ENCODE results near the gene NFE2.

NFE2 gene

DNA sequence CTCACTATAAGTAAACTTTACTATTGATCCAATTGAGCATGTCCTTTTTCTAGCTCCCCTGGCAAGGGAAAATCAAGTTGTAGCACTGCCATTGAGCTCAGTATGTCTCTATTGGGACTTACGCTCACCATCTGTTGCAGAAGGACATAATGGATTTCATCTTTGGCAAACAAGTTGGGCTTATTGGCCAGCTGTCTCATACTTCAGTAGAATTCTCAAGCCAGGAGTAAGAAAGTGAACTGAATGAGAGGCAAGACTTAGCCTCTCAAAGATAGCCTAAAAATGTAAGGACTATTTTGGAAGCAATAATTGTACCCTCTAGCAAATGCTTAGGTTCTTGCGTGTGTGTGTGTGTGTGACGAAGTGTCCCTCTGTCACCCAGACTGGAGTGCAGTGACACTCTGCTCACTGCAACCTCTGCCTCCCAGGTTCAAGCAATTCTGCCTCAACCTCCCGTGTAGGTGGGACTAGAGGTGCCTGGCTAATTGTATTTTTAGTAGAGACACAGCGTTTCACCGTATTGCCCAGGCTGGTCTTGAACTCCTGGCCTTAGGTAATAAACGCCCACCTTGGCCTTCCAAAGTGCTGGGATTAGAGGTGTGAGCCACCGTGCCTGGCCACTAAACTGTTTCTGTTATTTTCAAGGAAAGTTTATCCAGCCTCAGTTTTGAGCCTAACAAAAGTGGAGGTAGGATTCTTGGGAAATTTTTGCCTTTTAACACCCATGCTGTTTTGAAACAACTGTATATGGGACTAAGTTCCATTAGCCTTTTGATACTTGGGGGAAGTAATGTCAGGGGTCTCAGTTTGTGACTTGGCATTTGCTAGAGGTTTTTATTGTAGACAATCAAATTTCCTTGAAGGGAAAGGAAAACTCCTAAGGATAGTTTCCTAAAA, 13.3 kb downstream of the NFE2 start (continued):
- TF ChIP-seq SNAI2 (CRISPR knock-in tag; IDR thresholded peaks at IDR 0.05) (no peak), TSHZ2 (CRISPR knock-in tag; IDR thresholded peaks at IDR 0.05) (no peak), TOX (CRISPR knock-in tag; IDR thresholded peaks at IDR 0.05; ENCODE audit: borderline replicate concordance) (0 out of 2 replicates have a peak, but pooled peaks have one; percentile 26), ZFP30 (CRISPR knock-in tag; IDR thresholded peaks at IDR 0.05) (no peak; the same call in 1 of the 2 replicates), ESRRG (CRISPR knock-in tag; IDR thresholded peaks at IDR 0.05) (no peak), BACH2 (CRISPR knock-in tag; IDR thresholded peaks at IDR 0.05; ENCODE audit: borderline replicate concordance) (no peak), CREB5 (CRISPR knock-in tag; IDR thresholded peaks at IDR 0.05; ENCODE audit: low read depth) (peak; percentile 10; the same call in 1 of the 2 replicates), PPARA (CRISPR knock-in tag; IDR thresholded peaks at IDR 0.05; ENCODE audit: borderline replicate concordance) (no peak), ISL1 (CRISPR knock-in tag; IDR thresholded peaks at IDR 0.05) (no peak), GLIS3 (CRISPR knock-in tag; IDR thresholded peaks at IDR 0.05) (peak; percentile 44), ARNTL (CRISPR knock-in tag; IDR thresholded peaks at IDR 0.05; ENCODE audit: borderline replicate concordance, low read depth) (no peak), ZNF565 (CRISPR knock-in tag; conservative IDR thresholded peaks at IDR 0.05; ENCODE audit: low read depth) (no peak), TCF4 (CRISPR knock-in tag; IDR thresholded peaks at IDR 0.05; ENCODE audit: borderline replicate concordance) (no peak; the same call in 1 of the 2 replicates), RARB (CRISPR knock-in tag; IDR thresholded peaks at IDR 0.05) (no peak)

GRCh38 chr12:54286042-54287030, 14.5 kb downstream of the NFE2 start:
- ATAC-seq: no peak
- TF ChIP-seq ZFP30 (CRISPR knock-in tag; IDR thresholded peaks at IDR 0.05): 0 out of 2 replicates have a peak, but pooled peaks have one; percentile 20
- no peak for TF ChIP-seq TOX (CRISPR knock-in tag; IDR thresholded peaks at IDR 0.05; ENCODE audit: borderline replicate concordance)
- no peak for TF ChIP-seq ZNF565 (CRISPR knock-in tag; conservative IDR thresholded peaks at IDR 0.05; ENCODE audit: low read depth)
- no peak for TF ChIP-seq CREB5 (CRISPR knock-in tag; IDR thresholded peaks at IDR 0.05; ENCODE audit: low read depth)
- TF ChIP-seq TSHZ2 (CRISPR knock-in tag; IDR thresholded peaks at IDR 0.05): no peak
- TF ChIP-seq ZFP3 (CRISPR knock-in tag; IDR thresholded peaks at IDR 0.05): no peak
- TF ChIP-seq RARB (CRISPR knock-in tag; IDR thresholded peaks at IDR 0.05): no peak
- TF ChIP-seq ZNF8 (CRISPR knock-in tag; IDR thresholded peaks at IDR 0.05): no peak
- no peak for TF ChIP-seq CSDC2 (CRISPR knock-in tag; IDR thresholded peaks at IDR 0.05)
- no peak for TF ChIP-seq ISL1 (CRISPR knock-in tag; IDR thresholded peaks at IDR 0.05)
- no peak; the same call in 1 of the 2 replicates for TF ChIP-seq ZC3H10 (CRISPR knock-in tag; IDR thresholded peaks at IDR 0.05)
- TF ChIP-seq SNAI2 (CRISPR knock-in tag; IDR thresholded peaks at IDR 0.05): no peak
- TF ChIP-seq OSR1 (CRISPR knock-in tag; IDR thresholded peaks at IDR 0.05): no peak
- no peak; the same call in 1 of the 2 replicates for TF ChIP-seq GLIS3 (CRISPR knock-in tag; IDR thresholded peaks at IDR 0.05)
- 0 out of 2 replicates have a peak, but pooled peaks have one; percentile 16 for TF ChIP-seq ZNF70 (CRISPR knock-in tag; IDR thresholded peaks at IDR 0.05)
- TF ChIP-seq BACH2 (CRISPR knock-in tag; IDR thresholded peaks at IDR 0.05; ENCODE audit: borderline replicate concordance): no peak
- TF ChIP-seq ARNTL (CRISPR knock-in tag; IDR thresholded peaks at IDR 0.05; ENCODE audit: borderline replicate concordance, low read depth): no peak
- TF ChIP-seq, protein P1, sequence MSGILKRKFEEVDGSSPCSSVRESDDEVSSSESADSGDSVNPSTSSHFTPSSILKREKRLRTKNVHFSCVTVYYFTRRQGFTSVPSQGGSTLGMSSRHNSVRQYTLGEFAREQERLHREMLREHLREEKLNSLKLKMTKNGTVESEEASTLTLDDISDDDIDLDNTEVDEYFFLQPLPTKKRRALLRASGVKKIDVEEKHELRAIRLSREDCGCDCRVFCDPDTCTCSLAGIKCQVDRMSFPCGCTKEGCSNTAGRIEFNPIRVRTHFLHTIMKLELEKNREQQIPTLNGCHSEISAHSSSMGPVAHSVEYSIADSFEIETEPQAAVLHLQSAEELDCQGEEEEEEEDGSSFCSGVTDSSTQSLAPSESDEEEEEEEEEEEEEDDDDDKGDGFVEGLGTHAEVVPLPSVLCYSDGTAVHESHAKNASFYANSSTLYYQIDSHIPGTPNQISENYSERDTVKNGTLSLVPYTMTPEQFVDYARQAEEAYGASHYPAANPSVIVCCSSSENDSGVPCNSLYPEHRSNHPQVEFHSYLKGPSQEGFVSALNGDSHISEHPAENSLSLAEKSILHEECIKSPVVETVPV (CRISPR knock-in tag; IDR thresholded peaks at IDR 0.05): peak; percentile 53
- TF ChIP-seq, protein P2, sequence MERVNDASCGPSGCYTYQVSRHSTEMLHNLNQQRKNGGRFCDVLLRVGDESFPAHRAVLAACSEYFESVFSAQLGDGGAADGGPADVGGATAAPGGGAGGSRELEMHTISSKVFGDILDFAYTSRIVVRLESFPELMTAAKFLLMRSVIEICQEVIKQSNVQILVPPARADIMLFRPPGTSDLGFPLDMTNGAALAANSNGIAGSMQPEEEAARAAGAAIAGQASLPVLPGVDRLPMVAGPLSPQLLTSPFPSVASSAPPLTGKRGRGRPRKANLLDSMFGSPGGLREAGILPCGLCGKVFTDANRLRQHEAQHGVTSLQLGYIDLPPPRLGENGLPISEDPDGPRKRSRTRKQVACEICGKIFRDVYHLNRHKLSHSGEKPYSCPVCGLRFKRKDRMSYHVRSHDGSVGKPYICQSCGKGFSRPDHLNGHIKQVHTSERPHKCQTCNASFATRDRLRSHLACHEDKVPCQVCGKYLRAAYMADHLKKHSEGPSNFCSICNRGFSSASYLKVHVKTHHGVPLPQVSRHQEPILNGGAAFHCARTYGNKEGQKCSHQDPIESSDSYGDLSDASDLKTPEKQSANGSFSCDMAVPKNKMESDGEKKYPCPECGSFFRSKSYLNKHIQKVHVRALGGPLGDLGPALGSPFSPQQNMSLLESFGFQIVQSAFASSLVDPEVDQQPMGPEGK (CRISPR knock-in tag; IDR thresholded peaks at IDR 0.05; ENCODE audit: borderline replicate concordance): peak; percentile 37; the same call in 1 of the 2 replicates
- TF ChIP-seq ESRRG (CRISPR knock-in tag; IDR thresholded peaks at IDR 0.05): no peak
